SK-N-SH treated with all-trans-retinoic acid at 6 μM for 48 hours (cell line): ENCODE data around the gene DOCK4.

ENCODE experiments used
- ATAC-seq: fragments of 200-7000 bp; cut with Tn5 transposase; 3 replicates; pipeline ENCODE4 v1.9.1; 2020; ENCODE audit warnings: mild to moderate bottlenecking, moderate library complexity
- ARNTL ChIP-seq: fragments of 450-650 bp; formaldehyde crosslinking; IDR thresholded peaks from 2 replicates; pipeline ENCODE4 v1.5.0; 2020; ENCODE audit warnings: low read depth, mild to moderate bottlenecking, moderate library complexity, borderline replicate concordance
- BACH2 ChIP-seq: fragments of 250-450 bp; sonication (Bioruptor Pico); IDR thresholded peaks from 2 replicates; pipeline ENCODE4 v1.9.0; 2021; ENCODE audit warnings: mild to moderate bottlenecking, borderline replicate concordance
- CSDC2 ChIP-seq: fragments of 250-450 bp; sonication (Bioruptor Pico); IDR thresholded peaks from 2 replicates; pipeline ENCODE4 v1.5.0; 2020; ENCODE audit warnings: mild to moderate bottlenecking, moderate library complexity
- ESRRG ChIP-seq: fragments of 250-450 bp; sonication (Bioruptor Pico); IDR thresholded peaks from 2 replicates; pipeline ENCODE4 v1.6.1; 2021; ENCODE audit warnings: mild to moderate bottlenecking
- ISL1 ChIP-seq: fragments of 250-450 bp; sonication (Bioruptor Pico); IDR thresholded peaks from 2 replicates; pipeline ENCODE4 v2.1.2; 2022; ENCODE audit warnings: mild to moderate bottlenecking, moderate library complexity
- OSR1 ChIP-seq: fragments of 250-450 bp; sonication (Bioruptor Pico); IDR thresholded peaks from 2 replicates; pipeline ENCODE4 v1.8.0; 2022; ENCODE audit warnings: moderate library complexity, mild to moderate bottlenecking, inconsistent platforms
- PPARA ChIP-seq: fragments of 250-450 bp; sonication (Bioruptor Pico); IDR thresholded peaks from 2 replicates; pipeline ENCODE4 v1.5.0; 2020; ENCODE audit warnings: mild to moderate bottlenecking, borderline replicate concordance
- RARB ChIP-seq: fragments of 250-450 bp; sonication (Bioruptor Pico); IDR thresholded peaks from 2 replicates; pipeline ENCODE4 v1.8.0; 2021; ENCODE audit warnings: mild to moderate bottlenecking, moderate library complexity
- SNAI2 ChIP-seq: fragments of 250-450 bp; sonication (Bioruptor Pico); IDR thresholded peaks from 2 replicates; pipeline ENCODE4 v1.5.0; 2020; ENCODE audit warnings: mild to moderate bottlenecking, moderate library complexity
- TCF4 ChIP-seq: fragments of 250-450 bp; sonication (Bioruptor Pico); IDR thresholded peaks from 2 replicates; pipeline ENCODE4 v1.8.0; 2021; ENCODE audit warnings: mild to moderate bottlenecking, moderate library complexity, borderline replicate concordance
- TOX ChIP-seq: fragments of 250-450 bp; sonication (Bioruptor Pico); IDR thresholded peaks from 2 replicates; pipeline ENCODE4 v1.8.0; 2021; ENCODE audit warnings: mild to moderate bottlenecking, moderate library complexity, borderline replicate concordance
- ZC3H10 ChIP-seq: fragments of 250-450 bp; sonication (Bioruptor Pico); IDR thresholded peaks from 2 replicates; pipeline ENCODE4 v1.5.1; 2021; ENCODE audit warnings: mild to moderate bottlenecking, moderate library complexity
- ZFP3 ChIP-seq: fragments of 250-450 bp; sonication (Bioruptor Pico); IDR thresholded peaks from 2 replicates; pipeline ENCODE4 v1.5.0; 2020; ENCODE audit warnings: mild to moderate bottlenecking, moderate library complexity
- ZFP30 ChIP-seq: fragments of 450-650 bp; formaldehyde crosslinking; IDR thresholded peaks from 2 replicates; pipeline ENCODE4 v1.5.0; 2022; ENCODE audit warnings: mild to moderate bottlenecking, moderate library complexity
- ZNF565 ChIP-seq: fragments of 450-650 bp; formaldehyde crosslinking; conservative IDR thresholded peaks from 2 replicates; pipeline ENCODE4 v1.5.0; 2020; ENCODE audit warnings: low read depth, mild to moderate bottlenecking, moderate library complexity
- ZNF70 ChIP-seq: fragments of 450-650 bp; formaldehyde crosslinking; IDR thresholded peaks from 2 replicates; pipeline ENCODE4 v1.5.0; 2020; ENCODE audit warnings: mild to moderate bottlenecking, moderate library complexity
- ZNF8 ChIP-seq: fragments of 450-650 bp; formaldehyde crosslinking; IDR thresholded peaks from 2 replicates; pipeline ENCODE4 v1.5.0; 2020; ENCODE audit warnings: mild to moderate bottlenecking, moderate library complexity
- TF ChIP-seq, protein P1 (sequence below): fragments of 250-450 bp; sonication (Bioruptor Pico); IDR thresholded peaks from 2 replicates; pipeline ENCODE4 v1.5.1; 2021; ENCODE audit warnings: mild to moderate bottlenecking, moderate library complexity
- TF ChIP-seq, protein P2 (sequence below): fragments of 250-450 bp; sonication (Bioruptor Pico); IDR thresholded peaks from 2 replicates; pipeline ENCODE4 v1.5.0; 2020; ENCODE audit warnings: mild to moderate bottlenecking, moderate library complexity
- TF ChIP-seq, protein P3 (sequence below): fragments of 250-450 bp; sonication (Bioruptor Pico); IDR thresholded peaks from 2 replicates; pipeline ENCODE4 v1.5.1; 2020; ENCODE audit warnings: low read depth, mild to moderate bottlenecking, moderate library complexity
- TF ChIP-seq, protein P4 (sequence below): fragments of 250-450 bp; sonication (Bioruptor Pico); IDR thresholded peaks from 2 replicates; pipeline ENCODE4 v1.8.0; 2020; ENCODE audit warnings: mild to moderate bottlenecking, moderate library complexity, borderline replicate concordance

Gene DOCK4

DNA sequence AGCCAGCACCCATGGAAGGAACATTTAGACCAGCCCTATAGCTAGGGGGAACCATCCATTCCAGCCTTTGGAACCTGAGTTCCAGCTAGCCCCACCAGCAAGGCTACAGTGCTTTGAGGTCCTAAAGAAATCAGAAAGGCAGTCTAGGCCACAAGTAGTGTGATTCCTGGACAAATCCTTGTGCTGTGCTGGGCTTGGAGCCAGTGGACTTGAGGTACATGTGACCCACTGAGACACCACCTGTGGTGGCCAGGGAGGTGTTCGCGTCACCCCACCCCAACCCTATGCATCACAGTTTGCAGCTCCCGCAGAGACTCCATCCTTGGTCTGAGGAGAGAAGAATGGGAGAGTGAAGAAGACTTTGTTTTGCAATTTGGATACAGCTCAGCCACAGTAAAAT lies 32.1 kb upstream of the DOCK4 start:
- no peak for ATAC-seq
- TF ChIP-seq, protein P1, sequence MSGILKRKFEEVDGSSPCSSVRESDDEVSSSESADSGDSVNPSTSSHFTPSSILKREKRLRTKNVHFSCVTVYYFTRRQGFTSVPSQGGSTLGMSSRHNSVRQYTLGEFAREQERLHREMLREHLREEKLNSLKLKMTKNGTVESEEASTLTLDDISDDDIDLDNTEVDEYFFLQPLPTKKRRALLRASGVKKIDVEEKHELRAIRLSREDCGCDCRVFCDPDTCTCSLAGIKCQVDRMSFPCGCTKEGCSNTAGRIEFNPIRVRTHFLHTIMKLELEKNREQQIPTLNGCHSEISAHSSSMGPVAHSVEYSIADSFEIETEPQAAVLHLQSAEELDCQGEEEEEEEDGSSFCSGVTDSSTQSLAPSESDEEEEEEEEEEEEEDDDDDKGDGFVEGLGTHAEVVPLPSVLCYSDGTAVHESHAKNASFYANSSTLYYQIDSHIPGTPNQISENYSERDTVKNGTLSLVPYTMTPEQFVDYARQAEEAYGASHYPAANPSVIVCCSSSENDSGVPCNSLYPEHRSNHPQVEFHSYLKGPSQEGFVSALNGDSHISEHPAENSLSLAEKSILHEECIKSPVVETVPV (CRISPR knock-in tag): no peak
- TF ChIP-seq ISL1: no peak
- TF ChIP-seq ZC3H10 (CRISPR knock-in tag): no peak
- TF ChIP-seq ZFP3 (CRISPR knock-in tag): no peak
- TF ChIP-seq CSDC2 (CRISPR knock-in tag): no peak
- TF ChIP-seq, protein P2, sequence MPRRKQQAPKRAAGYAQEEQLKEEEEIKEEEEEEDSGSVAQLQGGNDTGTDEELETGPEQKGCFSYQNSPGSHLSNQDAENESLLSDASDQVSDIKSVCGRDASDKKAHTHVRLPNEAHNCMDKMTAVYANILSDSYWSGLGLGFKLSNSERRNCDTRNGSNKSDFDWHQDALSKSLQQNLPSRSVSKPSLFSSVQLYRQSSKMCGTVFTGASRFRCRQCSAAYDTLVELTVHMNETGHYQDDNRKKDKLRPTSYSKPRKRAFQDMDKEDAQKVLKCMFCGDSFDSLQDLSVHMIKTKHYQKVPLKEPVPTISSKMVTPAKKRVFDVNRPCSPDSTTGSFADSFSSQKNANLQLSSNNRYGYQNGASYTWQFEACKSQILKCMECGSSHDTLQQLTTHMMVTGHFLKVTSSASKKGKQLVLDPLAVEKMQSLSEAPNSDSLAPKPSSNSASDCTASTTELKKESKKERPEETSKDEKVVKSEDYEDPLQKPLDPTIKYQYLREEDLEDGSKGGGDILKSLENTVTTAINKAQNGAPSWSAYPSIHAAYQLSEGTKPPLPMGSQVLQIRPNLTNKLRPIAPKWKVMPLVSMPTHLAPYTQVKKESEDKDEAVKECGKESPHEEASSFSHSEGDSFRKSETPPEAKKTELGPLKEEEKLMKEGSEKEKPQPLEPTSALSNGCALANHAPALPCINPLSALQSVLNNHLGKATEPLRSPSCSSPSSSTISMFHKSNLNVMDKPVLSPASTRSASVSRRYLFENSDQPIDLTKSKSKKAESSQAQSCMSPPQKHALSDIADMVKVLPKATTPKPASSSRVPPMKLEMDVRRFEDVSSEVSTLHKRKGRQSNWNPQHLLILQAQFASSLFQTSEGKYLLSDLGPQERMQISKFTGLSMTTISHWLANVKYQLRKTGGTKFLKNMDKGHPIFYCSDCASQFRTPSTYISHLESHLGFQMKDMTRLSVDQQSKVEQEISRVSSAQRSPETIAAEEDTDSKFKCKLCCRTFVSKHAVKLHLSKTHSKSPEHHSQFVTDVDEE (CRISPR knock-in tag): no peak
- TF ChIP-seq ZNF565 (CRISPR knock-in tag): no peak
- no peak for TF ChIP-seq TOX (CRISPR knock-in tag)
- TF ChIP-seq ZFP30 (CRISPR knock-in tag): no peak
- TF ChIP-seq SNAI2 (CRISPR knock-in tag): no peak
- no peak for TF ChIP-seq TCF4 (CRISPR knock-in tag)
- TF ChIP-seq, protein P3, sequence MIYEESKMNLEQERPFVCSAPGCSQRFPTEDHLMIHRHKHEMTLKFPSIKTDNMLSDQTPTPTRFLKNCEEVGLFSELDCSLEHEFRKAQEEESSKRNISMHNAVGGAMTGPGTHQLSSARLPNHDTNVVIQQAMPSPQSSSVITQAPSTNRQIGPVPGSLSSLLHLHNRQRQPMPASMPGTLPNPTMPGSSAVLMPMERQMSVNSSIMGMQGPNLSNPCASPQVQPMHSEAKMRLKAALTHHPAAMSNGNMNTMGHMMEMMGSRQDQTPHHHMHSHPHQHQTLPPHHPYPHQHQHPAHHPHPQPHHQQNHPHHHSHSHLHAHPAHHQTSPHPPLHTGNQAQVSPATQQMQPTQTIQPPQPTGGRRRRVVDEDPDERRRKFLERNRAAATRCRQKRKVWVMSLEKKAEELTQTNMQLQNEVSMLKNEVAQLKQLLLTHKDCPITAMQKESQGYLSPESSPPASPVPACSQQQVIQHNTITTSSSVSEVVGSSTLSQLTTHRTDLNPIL (CRISPR knock-in tag): no peak
- no peak for TF ChIP-seq ZNF70 (CRISPR knock-in tag)
- no peak for TF ChIP-seq ARNTL (CRISPR knock-in tag)
- no peak for TF ChIP-seq RARB (CRISPR knock-in tag)
- no peak for TF ChIP-seq PPARA (CRISPR knock-in tag)
- TF ChIP-seq, protein P4, sequence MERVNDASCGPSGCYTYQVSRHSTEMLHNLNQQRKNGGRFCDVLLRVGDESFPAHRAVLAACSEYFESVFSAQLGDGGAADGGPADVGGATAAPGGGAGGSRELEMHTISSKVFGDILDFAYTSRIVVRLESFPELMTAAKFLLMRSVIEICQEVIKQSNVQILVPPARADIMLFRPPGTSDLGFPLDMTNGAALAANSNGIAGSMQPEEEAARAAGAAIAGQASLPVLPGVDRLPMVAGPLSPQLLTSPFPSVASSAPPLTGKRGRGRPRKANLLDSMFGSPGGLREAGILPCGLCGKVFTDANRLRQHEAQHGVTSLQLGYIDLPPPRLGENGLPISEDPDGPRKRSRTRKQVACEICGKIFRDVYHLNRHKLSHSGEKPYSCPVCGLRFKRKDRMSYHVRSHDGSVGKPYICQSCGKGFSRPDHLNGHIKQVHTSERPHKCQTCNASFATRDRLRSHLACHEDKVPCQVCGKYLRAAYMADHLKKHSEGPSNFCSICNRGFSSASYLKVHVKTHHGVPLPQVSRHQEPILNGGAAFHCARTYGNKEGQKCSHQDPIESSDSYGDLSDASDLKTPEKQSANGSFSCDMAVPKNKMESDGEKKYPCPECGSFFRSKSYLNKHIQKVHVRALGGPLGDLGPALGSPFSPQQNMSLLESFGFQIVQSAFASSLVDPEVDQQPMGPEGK (CRISPR knock-in tag): no peak
- TF ChIP-seq ESRRG (CRISPR knock-in tag): no peak
- no peak for TF ChIP-seq OSR1 (CRISPR knock-in tag)

DNA sequence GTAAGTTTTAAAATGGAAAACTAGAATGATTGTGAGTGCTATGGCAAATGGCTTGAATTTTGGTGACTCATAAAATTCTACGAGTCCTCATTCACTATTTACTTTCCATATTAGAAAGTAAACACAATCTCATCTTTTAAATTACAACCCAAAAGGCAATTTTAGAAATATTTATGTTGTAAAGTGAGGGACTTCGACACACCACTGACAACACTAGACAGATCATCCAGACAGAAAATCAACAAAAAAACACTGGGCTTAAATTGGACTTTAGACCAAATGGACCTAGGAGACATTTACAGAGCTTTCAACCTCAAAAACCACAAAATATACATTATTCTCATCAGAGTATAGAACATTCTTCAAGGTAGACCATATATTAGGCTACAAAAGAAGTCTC lies 30.4 kb upstream of the DOCK4 start:
- no peak for ATAC-seq
- no peak for TF ChIP-seq ZC3H10 (CRISPR knock-in tag)
- TF ChIP-seq, protein P4 (CRISPR knock-in tag): no peak
- no peak for TF ChIP-seq ESRRG (CRISPR knock-in tag)
- no peak for TF ChIP-seq PPARA (CRISPR knock-in tag)
- TF ChIP-seq ARNTL (CRISPR knock-in tag): no peak
- no peak for TF ChIP-seq ZNF70 (CRISPR knock-in tag)
- no peak for TF ChIP-seq BACH2 (CRISPR knock-in tag)
- TF ChIP-seq ZNF8 (CRISPR knock-in tag): no peak
- no peak for TF ChIP-seq RARB (CRISPR knock-in tag)
- TF ChIP-seq ZFP30 (CRISPR knock-in tag): no peak

DNA sequence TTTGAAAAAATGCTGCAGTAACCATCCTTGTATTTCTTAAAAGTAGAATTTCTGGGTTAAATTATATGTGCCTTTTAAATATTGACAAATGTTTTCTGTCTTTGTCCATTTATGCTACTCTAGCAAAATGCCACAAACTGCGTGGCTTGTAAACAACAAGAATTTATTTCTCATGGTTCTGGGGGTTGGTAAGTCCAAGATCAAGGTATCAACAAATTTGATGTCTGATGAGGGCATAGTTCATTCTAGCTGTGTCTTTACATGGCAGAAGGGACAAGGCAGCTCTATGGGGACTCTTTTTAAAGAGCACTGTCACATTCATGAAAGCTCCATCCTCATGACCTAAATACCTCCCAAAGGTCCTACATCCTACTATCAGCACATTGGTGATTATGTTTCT lies 27.9 kb upstream of the DOCK4 start:
- no peak for ATAC-seq
- no peak for TF ChIP-seq ISL1
- TF ChIP-seq, protein P4 (CRISPR knock-in tag): no peak
- TF ChIP-seq, protein P2 (CRISPR knock-in tag): no peak
- TF ChIP-seq, protein P3 (CRISPR knock-in tag): no peak
- no peak for TF ChIP-seq BACH2 (CRISPR knock-in tag)
